Lower lobe of right lung (tissue), 2 donors: Measurements from ENCODE around the gene CYFIP1. TPM values are rescaled to one million over a fixed set of nuclear protein-coding genes. Genes with fewer than 3 reads are reported as not detected.
A peak's percentile ranks its signal among the peaks of the same experiment; 100 is the strongest.
"Not testable (repeated sequence)": the region's sequence is repeated elsewhere in the genome, so short reads cannot be mapped to it uniquely, and the experiment has no call there.

ENCODE experiments used
- ATAC-seq, 2 donors: fragments of 200-7000 bp; cut with Tn5 transposase; one replicate each; pipeline ENCODE4 v1.9.1; 2020 to 2022; ENCODE audit warnings: mild to moderate bottlenecking in 2 of 2, moderate library complexity in 2 of 2
- DNase-seq: peaks from one replicate; pipeline ENCODE4 v3.0.0-alpha.2; 2020
- H3K27ac ChIP-seq: fragments of 200-600 bp; one replicate; pipeline ENCODE4 v1.8.0; 2022
- H3K27me3 ChIP-seq: fragments of 200-600 bp; one replicate; pipeline ENCODE4 v1.8.0; 2022; ENCODE audit warnings: low read depth
- H3K36me3 ChIP-seq: fragments of 200-600 bp; one replicate; pipeline ENCODE4 v1.8.0; 2022; ENCODE audit warnings: mild to moderate bottlenecking
- H3K4me1 ChIP-seq: fragments of 200-600 bp; one replicate; pipeline ENCODE4 v1.8.0; 2022
- H3K4me3 ChIP-seq: fragments of 200-600 bp; one replicate; pipeline ENCODE4 v1.8.0; 2022; ENCODE audit warnings: mild to moderate bottlenecking
- H3K9me3 ChIP-seq: fragments of 200-600 bp; one replicate; pipeline ENCODE4 v1.8.0; 2022
- intact Hi-C: fragments of 100-400 bp; cut with DNase I; formaldehyde crosslinking; loops from one replicate; pipeline ENCODE4 v1.11.0; 2022
- total RNA-seq: library from RNA; stranded (reverse); fragmentation: NEBNext Ultra II Directional; extraction: Animal tissue kit (Norgen Biotek cat#: 25700); gene quantifications from one replicate; pipeline ENCODE4 v1.2.1, GENCODE V29; 2021
- TF ChIP-seq, protein P1 (sequence below): fragments of 200-600 bp; IDR thresholded peaks from one replicate; pipeline ENCODE4 v1.8.0; 2022; ENCODE audit warnings: antibody characterized with exemption, mild to moderate bottlenecking
- donor health status: DM: no; HTN: yes; CAD: no; lungs with severe emphysema.

The CYFIP1 gene
- total RNA-seq, 1 donor from 2014 or later, result 153 TPM

GRCh38 chr15:22988811-22989210 is 8.6 kb upstream of the CYFIP1 start:
- Histone ChIP-seq H3K27me3 (no peaks in the 10 kb centered on the region), H3K27ac (no peak overlapping the region), H3K4me3 (no peak overlapping the region), H3K9me3 (no peaks in the 10 kb centered on the region), H3K4me1 (no peaks in the 10 kb centered on the region), H3K36me3 (peaks cover 3% of the 10 kb centered on the region)
- DNase-seq (no peak), ATAC-seq (no peak)
- TF ChIP-seq, protein P1, sequence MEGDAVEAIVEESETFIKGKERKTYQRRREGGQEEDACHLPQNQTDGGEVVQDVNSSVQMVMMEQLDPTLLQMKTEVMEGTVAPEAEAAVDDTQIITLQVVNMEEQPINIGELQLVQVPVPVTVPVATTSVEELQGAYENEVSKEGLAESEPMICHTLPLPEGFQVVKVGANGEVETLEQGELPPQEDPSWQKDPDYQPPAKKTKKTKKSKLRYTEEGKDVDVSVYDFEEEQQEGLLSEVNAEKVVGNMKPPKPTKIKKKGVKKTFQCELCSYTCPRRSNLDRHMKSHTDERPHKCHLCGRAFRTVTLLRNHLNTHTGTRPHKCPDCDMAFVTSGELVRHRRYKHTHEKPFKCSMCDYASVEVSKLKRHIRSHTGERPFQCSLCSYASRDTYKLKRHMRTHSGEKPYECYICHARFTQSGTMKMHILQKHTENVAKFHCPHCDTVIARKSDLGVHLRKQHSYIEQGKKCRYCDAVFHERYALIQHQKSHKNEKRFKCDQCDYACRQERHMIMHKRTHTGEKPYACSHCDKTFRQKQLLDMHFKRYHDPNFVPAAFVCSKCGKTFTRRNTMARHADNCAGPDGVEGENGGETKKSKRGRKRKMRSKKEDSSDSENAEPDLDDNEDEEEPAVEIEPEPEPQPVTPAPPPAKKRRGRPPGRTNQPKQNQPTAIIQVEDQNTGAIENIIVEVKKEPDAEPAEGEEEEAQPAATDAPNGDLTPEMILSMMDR, result no peak
- intact Hi-C loops, result no loop called here

DNA sequence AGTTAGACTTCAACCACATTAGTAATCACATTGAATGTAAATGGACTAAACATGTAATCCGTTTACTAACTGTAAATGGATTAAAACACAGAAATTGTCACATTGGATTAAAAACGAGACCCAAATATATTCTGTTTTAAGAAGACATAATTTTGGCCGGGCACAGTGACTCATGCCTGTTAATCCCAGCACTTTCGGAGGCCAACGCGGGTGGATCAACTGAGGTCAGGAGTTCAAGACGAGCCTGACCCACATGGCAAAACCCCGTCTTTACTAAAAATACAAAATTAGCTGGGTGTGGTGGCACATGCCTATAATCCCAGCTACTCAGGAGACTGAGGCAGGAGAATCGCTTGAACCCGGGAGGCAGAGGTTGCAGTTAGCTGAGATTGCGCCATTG is 1.8 kb upstream of the CYFIP1 start:
- ATAC-seq, H3K27ac ChIP-seq, H3K27me3 ChIP-seq, H3K4me3 ChIP-seq, H3K9me3 ChIP-seq, H3K36me3 ChIP-seq, intact Hi-C loops, DNase-seq: not testable (repeated sequence)
- peaks cover 17% of the 10 kb centered on the region for H3K4me1 ChIP-seq

DNA sequence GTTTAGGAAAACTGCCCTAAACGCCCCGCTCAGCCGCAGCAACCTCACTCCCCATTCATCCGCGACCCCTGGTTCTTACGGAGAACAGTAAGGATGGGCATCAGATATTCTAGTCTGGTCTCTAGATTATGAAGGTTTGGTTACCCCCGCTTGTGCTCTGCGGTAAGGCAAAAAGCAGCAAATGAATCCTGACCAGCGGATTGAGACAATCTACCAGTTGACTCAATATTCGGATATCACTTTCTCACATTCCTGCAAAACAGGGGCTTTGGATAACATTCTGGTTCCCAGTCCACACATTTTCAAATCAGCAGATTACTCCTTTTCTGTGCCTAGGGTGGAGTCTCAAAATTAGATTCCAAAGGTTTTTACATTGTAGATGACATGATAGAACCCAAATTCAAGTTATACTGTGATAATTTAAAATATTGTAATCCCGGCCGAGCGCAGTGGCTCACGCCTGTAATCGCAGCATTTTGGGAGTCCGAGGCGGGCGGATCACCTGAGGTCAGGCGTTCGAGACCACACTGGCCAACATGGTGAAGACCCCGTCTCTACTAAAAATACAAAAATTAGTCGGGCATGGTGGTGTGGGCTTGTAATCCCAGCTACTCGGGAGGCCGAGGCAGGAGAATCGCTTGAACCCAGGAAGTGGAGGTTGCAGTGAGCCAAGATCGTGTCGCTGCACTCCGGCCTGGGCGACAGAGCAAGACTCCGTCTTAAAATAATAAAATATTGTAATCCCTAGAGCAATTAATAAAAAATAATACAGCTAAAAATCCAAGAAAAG is 1.1 kb upstream of the CYFIP1 start:
- Histone ChIP-seq H3K36me3 (no peaks in the 10 kb centered on the region), H3K27ac (peak overlapping the region; percentile 89), H3K4me1 (peaks cover 17% of the 10 kb centered on the region), H3K27me3 (no peaks in the 10 kb centered on the region), H3K4me3 (peak overlapping the region; percentile 90), H3K9me3 (no peaks in the 10 kb centered on the region)
- ATAC-seq, result no peak
- TF ChIP-seq, protein P1, result no peak
- no peak for DNase-seq
- intact Hi-C loops, result no loop called here

DNA sequence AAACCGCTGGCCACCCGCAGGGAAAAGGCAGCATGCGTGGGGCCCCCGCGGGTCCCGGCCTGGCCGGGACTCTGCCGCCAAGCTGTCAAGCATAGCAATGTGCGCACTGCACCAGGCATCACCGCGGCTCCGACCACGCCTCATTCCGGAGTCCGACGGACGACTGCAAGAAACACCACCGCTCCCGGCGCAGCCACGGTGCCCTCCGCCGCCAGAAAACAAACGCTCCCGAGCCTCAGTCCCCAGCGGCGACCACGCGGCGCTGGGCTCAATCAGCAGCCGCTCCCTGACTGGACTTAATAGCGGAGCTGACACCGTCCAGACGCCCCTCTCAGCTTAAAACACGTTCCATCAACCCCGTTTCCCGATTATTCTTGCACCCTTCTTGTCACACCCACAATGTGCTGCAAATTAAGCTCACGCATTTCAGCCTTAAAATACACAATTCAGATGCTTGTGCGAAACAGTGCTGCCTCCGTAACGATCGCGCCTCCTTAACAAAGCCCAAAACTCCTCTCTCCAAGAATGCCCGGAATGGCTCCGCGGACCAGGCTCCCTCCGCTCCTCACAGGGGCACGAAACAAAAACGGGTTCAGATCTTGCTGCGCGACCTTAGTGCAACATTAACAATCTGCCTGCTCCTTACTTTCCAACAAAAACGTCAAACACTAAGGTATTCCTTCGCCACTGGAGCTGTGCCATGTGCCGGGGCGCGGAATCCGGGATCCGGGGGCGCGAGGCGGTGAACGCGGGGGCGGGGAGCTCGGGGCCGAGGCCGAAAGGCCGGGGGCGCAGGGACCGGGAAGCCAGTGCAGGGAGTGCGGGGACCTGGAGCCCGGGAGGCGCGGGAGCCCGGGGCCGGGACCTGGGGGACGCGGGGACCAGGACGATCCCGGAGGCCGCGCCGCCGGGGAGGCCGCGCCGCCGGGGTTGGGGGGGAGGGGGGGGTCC is 655 bp downstream of the CYFIP1 start:
- H3K36me3 ChIP-seq, result no peaks in the 10 kb centered on the region
- H3K27ac ChIP-seq, result peak overlapping the region; percentile 89
- TF ChIP-seq, protein P1, result no peak
- peak; percentile 77 for DNase-seq
- H3K9me3 ChIP-seq, result no peaks in the 10 kb centered on the region
- no peaks in the 10 kb centered on the region for H3K27me3 ChIP-seq
- peak overlapping the region; percentile 90 for H3K4me3 ChIP-seq
- peaks cover 25% of the 10 kb centered on the region for H3K4me1 ChIP-seq
- peak; percentile 70 for ATAC-seq
- intact Hi-C loops, result no loop called here

GRCh38 chr15:22978691-22979237 is 1.4 kb downstream of the CYFIP1 start:
- Histone ChIP-seq H3K4me3 (peak overlapping the region; percentile 90), H3K4me1 (peaks cover 33% of the 10 kb centered on the region), H3K9me3 (no peaks in the 10 kb centered on the region), H3K27ac (peak overlapping the region; percentile 89), H3K36me3 (no peaks in the 10 kb centered on the region), H3K27me3 (no peaks in the 10 kb centered on the region)
- ATAC-seq, result peak; percentile 8 to 21
- TF ChIP-seq, protein P1, result no peak
- DNase-seq, result no peak
- intact Hi-C loops, result no loop called here
